Activated CD4-positive, alpha-beta memory T cell treated with anti-CD3 and anti-CD28 coated beads for 36 hours (primary cell): ENCODE measurements around the gene GPR78. TPM values are rescaled to one million over a fixed set of nuclear protein-coding genes. Genes with fewer than 3 reads are reported as not detected.

Experiments used
- CTCF ChIA-PET: fragments of 350-600 bp; sonication (Branson Sonifier 250); formaldehyde crosslinking; loops from one replicate; lab custom pipeline; 2021; ENCODE audit warnings: antibody characterized with exemption, inconsistent platforms; lab: Charles Lee
- POLR2A ChIA-PET: fragments of 350-600 bp; sonication (Branson Sonifier 250); formaldehyde crosslinking; loops from one replicate; lab custom pipeline; 2021; ENCODE audit warnings: antibody characterized with exemption; lab: Charles Lee
- DNase-seq: peaks from one replicate; pipeline ENCODE4 v3.0.0-alpha.2; 2020
- H3K27ac Mint-ChIP-seq: one replicate; pipeline ENCODE4 v1.8.0; 2021; ENCODE audit warnings: mixed read lengths
- H3K27me3 Mint-ChIP-seq: one replicate; pipeline ENCODE4 v1.8.0; 2021; ENCODE audit warnings: mixed read lengths
- H3K36me3 Mint-ChIP-seq: one replicate; pipeline ENCODE4 v1.8.0; 2021; ENCODE audit warnings: mixed read lengths
- H3K4me1 Mint-ChIP-seq: one replicate; pipeline ENCODE4 v1.8.0; 2021; ENCODE audit warnings: low read depth, mixed read lengths
- H3K4me3 Mint-ChIP-seq: one replicate; pipeline ENCODE4 v1.8.0; 2021; ENCODE audit warnings: mild to moderate bottlenecking, mixed read lengths
- H3K9me3 Mint-ChIP-seq: one replicate; pipeline ENCODE4 v1.8.0; 2021; ENCODE audit warnings: mixed read lengths
- intact Hi-C: fragments of 100-400 bp; cut with micrococcal nuclease; formaldehyde crosslinking; loops from one replicate; pipeline ENCODE4 v1.15.1; 2023
- total RNA-seq, 2 experiments: library from RNA; stranded (reverse); gene quantifications; one replicate each; pipeline ENCODE4 v1.2.3, GENCODE V29; 2021

The GPR78 gene
- total RNA-seq, 2 experiments from 2014 or later = not detected

DNA sequence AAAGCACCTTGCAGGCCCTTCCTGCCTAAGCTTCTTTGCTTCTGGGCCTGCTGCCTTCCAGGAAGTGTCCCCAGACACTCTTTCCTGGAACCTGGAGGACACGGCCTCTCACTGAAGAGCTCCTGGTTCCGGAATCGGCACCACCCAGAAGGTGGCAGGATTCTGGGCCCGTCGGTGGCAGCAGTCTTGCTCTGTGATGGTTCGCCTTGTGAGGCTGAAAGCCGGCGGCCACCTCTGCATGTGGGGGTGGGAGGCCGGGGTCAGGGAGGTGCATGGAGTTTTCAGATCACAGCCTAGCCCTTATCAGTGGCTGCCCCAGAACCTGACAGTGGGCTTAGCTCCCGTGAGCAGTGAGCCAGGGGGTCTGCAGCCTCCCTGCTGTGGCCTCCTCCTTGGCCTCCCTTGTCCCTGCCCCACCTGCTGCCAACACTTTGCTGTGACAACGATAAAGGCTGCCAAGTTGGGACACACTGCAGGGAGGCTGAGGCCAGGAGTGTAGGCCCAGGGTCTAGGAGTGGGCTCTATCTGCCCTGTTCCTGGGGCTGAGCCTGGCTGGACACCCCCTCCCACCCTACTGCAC, 30.8 kb upstream of the GPR78 start:
- ChIA-PET POLR2A (no interaction called here), CTCF (no interaction called here)
- Mint-ChIP-seq H3K4me3 (no peak overlapping the region), H3K4me1 (no peaks in the 10 kb centered on the region), H3K27me3 (no peaks in the 10 kb centered on the region), H3K9me3 (no peaks in the 10 kb centered on the region), H3K36me3 (no peaks in the 10 kb centered on the region), H3K27ac (no peak overlapping the region)
- no peak for DNase-seq
- intact Hi-C loops = no loop called here

DNA sequence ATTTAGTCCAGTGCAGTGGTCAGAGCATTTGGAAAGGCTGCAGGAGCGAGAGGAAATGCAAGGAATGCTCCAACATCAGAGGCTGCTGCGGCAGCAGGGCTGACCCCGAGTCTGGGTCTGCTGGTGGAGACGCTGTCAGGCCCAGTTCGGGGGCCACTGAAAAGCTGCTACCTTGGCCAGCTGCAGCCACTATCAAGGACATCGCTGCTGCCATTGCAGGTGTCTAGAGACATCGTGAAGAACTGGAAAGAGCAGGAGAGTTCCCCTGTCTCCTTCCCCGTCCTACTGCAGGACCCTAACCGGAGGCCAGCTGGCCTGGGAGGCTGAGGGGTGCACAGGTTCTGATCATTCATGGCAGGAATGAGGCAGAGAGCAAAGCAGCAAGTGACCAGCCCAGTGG, 29.5 kb upstream of the GPR78 start:
- intact Hi-C loops = no loop called here
- no peaks in the 10 kb centered on the region for H3K9me3 Mint-ChIP-seq
- POLR2A ChIA-PET = no interaction called here

DNA sequence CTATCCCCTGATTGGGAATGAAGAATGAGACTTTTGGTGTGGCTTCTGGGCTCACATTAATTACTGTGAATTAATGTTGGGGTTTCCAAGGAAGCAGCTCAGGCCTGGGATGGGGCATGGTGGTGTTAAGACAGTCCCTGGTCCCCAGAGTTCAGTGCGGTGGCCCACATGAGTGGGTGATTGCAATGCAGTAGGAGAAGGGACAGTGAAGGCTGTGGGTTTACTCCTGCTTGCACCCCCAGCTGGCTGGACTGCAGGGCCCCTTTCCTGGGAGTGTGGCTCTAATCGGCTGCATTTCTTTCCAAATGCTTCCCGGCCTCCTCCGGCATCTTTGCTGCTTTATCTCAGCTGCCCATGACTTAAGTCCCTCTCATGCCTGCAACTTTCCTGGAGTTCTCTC, 28.2 kb upstream of the GPR78 start:
- no peak overlapping the region for H3K27ac Mint-ChIP-seq
- POLR2A ChIA-PET = no interaction called here
- H3K27me3 Mint-ChIP-seq = no peaks in the 10 kb centered on the region
- intact Hi-C loops = no loop called here
- H3K36me3 Mint-ChIP-seq = no peaks in the 10 kb centered on the region
- H3K4me3 Mint-ChIP-seq = no peak overlapping the region
- no peaks in the 10 kb centered on the region for H3K9me3 Mint-ChIP-seq
- no peaks in the 10 kb centered on the region for H3K4me1 Mint-ChIP-seq
- DNase-seq = no peak
- CTCF ChIA-PET = no interaction called here

More for the DNA sequence above, 29.5 kb upstream of the GPR78 start:
- Mint-ChIP-seq H3K36me3 (no peaks in the 10 kb centered on the region), H3K27ac (no peak overlapping the region), H3K27me3 (no peaks in the 10 kb centered on the region), H3K4me1 (no peaks in the 10 kb centered on the region), H3K4me3 (no peak overlapping the region)
- CTCF ChIA-PET = no interaction called here
- DNase-seq = no peak

DNA sequence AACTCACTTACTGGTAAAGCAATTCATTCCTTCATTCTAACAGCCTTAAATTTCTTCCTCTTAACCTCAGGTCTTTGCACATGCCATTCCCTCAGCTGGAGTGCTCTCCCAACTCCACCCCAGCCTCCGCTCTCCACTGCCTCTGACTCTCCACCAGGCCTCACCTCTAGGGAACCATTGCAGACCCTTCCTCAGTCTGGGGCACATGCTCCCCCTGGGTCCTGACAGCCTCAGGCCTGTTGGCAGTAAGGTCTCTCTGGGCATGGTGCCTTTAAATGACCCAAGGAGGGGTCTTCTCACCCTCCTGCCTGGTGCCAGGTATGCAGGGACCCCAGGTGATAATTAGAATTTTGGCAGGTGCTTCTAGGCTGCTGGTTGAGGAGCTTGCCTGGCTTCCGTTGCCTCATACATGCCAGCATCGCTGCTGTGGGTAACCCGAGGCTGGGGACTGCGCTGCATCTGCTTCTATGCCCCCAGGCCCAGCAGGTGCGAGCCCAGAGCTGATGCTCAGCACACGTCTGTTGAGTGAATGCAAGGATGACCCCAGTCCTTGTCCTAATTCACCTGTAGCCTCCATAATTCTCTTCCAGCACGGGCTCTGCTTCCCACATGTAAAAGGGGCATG, 27.5 kb upstream of the GPR78 start:
- Mint-ChIP-seq H3K27ac (no peak overlapping the region), H3K4me1 (no peaks in the 10 kb centered on the region), H3K36me3 (no peaks in the 10 kb centered on the region), H3K27me3 (no peaks in the 10 kb centered on the region), H3K9me3 (no peaks in the 10 kb centered on the region), H3K4me3 (no peak overlapping the region)
- ChIA-PET CTCF (no interaction called here), POLR2A (no interaction called here)
- DNase-seq = no peak
- intact Hi-C loops = no loop called here

DNA sequence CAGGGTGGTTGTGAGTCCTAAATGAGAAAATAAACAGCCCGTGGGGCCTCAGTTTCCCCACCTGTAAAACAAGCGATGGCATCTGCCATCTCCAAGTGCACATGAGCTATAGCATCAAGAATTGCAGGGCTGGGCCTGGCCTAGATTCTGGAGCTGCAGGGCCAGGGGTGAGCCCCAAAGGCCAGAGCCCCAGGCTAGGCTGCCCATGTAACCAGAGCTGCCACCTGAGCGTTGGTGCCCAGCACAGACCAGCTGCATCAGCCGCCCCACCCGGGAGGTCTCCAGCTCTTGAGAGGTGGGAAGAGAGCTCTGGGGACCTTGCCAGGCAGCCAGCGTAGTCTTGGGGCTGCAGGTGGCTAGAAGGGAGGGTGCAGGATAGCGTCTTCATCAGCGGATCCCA, 27.0 kb upstream of the GPR78 start:
- no peak overlapping the region for H3K4me3 Mint-ChIP-seq
- H3K27ac Mint-ChIP-seq = no peak overlapping the region
- no peak for DNase-seq
- H3K36me3 Mint-ChIP-seq = no peaks in the 10 kb centered on the region
- H3K9me3 Mint-ChIP-seq = no peaks in the 10 kb centered on the region
- intact Hi-C loops = no loop called here
- H3K27me3 Mint-ChIP-seq = no peaks in the 10 kb centered on the region
- H3K4me1 Mint-ChIP-seq = no peaks in the 10 kb centered on the region
- CTCF ChIA-PET = no interaction called here
- POLR2A ChIA-PET = no interaction called here

DNA sequence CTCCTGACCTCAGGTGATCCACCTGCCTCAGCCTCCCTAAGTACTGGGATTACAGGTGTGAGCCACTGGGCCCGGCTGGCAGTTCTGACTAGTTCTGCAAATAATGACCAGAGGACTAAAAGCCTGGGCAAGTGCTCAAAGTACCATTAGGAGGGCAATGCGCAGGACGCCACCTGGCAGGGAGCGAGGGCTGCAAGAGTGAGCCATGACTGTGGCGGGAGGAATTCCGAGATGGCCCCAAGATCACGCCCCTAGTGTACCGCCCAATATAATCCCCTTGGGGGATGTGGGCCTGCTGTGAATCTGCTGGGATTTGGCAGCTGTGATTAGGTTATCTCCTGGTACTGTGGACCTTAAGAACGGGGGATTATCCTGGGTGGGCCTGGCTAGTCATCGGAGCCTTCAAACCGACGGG, 26.2 kb upstream of the GPR78 start:
- no peak overlapping the region for H3K27ac Mint-ChIP-seq
- ChIA-PET CTCF (no interaction called here), POLR2A (no interaction called here)
- H3K9me3 Mint-ChIP-seq = no peaks in the 10 kb centered on the region
- no peak overlapping the region for H3K4me3 Mint-ChIP-seq
- intact Hi-C loops = no loop called here
- no peaks in the 10 kb centered on the region for H3K27me3 Mint-ChIP-seq
- no peaks in the 10 kb centered on the region for H3K36me3 Mint-ChIP-seq
- no peak for DNase-seq
- H3K4me1 Mint-ChIP-seq = no peaks in the 10 kb centered on the region

DNA sequence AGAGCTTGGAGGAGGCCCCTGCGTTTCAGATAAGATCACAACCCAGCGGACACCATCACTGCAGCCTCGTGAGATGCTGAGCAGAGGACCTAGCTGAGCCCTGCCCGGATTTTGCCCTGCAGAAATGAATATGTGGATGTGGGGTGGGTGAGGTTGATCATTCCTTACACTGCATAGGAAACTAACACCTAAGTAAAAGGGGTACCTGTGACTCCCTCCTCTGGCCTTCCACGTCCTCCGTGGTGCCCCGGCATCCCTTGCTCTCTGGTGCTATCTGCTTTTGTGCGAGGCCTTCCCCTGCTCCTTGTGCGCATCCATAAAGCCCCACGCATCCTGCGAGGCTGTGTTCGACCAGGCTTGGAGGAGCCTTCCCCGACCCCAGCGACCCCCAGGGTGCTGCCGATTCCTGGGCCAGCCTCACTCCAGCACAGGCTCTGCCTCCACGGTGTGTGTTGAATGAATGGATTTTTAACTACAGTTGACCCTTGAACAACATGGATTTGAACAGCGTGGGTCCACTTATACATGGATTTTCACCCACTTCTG, 25.6 kb upstream of the GPR78 start:
- no peak overlapping the region for H3K4me3 Mint-ChIP-seq
- POLR2A ChIA-PET = no interaction called here
- no peaks in the 10 kb centered on the region for H3K27me3 Mint-ChIP-seq
- H3K36me3 Mint-ChIP-seq = no peaks in the 10 kb centered on the region
- H3K27ac Mint-ChIP-seq = no peak overlapping the region
- CTCF ChIA-PET = no interaction called here
- DNase-seq = no peak
- no peaks in the 10 kb centered on the region for H3K9me3 Mint-ChIP-seq
- H3K4me1 Mint-ChIP-seq = no peaks in the 10 kb centered on the region
- intact Hi-C loops = no loop called here

DNA sequence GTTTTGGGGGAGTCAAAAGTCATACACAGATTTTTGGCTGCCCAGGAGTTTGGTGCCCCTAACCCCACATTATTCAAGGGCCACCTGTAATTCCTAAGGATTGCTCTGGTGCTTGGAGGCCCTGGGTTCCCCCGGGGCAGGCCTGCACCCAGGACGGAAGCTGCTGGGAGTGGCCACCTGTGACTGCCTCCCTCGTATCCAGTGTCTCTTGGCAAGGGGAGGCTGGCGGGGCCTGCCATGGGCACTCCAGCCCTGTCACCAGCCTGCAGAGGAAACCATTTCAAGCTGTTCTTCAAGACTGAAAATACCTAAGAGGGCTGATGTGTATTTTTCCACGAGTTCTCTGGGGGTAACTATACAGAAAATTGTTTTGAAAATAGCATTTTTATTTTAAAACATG, 24.5 kb upstream of the GPR78 start:
- intact Hi-C loops = no loop called here
- no peak overlapping the region for H3K27ac Mint-ChIP-seq
- no peaks in the 10 kb centered on the region for H3K27me3 Mint-ChIP-seq
- POLR2A ChIA-PET = no interaction called here
- H3K36me3 Mint-ChIP-seq = no peaks in the 10 kb centered on the region
- CTCF ChIA-PET = no interaction called here
- H3K4me1 Mint-ChIP-seq = no peaks in the 10 kb centered on the region
- H3K9me3 Mint-ChIP-seq = no peaks in the 10 kb centered on the region
- no peak for DNase-seq
- no peak overlapping the region for H3K4me3 Mint-ChIP-seq

DNA sequence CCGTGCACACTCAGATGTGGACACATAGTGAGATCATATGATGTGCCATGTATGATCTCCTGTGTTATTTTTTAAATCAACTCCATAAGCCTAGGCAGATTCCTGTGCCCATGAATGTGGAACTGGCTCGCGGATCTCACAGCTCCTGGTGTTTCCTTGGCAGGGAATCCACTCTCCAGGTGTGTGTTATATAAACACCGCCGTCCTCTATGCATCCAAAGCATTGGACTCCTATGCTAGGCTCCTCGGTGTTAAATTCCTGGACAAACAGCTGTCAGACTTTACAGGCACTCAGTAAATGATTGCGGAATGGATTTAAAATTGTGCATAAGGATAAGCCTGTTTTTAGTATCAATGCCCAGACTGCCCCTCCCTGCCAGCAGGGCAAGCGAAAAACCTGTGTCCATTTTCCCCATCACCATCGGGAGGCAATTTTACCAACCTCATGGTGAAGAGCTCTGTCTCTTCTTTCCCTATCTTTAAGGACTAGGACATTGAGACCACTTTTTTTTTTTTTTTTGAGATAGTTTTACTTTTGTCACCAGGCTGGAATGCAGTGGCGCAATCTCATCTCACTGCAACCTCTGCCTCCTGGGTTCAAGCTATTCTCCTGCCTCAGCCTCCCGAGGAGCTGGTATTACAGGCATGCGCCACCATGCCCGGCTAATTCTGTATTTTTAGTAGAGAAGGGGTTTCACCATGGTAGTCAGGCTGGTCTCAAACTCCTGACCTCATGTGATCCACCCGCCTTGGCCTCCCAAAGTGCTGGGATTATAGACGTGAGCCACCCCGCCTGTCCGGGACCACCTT, 23.6 kb upstream of the GPR78 start:
- H3K27me3 Mint-ChIP-seq = no peaks in the 10 kb centered on the region
- CTCF ChIA-PET = no interaction called here
- H3K4me1 Mint-ChIP-seq = no peaks in the 10 kb centered on the region

DNA sequence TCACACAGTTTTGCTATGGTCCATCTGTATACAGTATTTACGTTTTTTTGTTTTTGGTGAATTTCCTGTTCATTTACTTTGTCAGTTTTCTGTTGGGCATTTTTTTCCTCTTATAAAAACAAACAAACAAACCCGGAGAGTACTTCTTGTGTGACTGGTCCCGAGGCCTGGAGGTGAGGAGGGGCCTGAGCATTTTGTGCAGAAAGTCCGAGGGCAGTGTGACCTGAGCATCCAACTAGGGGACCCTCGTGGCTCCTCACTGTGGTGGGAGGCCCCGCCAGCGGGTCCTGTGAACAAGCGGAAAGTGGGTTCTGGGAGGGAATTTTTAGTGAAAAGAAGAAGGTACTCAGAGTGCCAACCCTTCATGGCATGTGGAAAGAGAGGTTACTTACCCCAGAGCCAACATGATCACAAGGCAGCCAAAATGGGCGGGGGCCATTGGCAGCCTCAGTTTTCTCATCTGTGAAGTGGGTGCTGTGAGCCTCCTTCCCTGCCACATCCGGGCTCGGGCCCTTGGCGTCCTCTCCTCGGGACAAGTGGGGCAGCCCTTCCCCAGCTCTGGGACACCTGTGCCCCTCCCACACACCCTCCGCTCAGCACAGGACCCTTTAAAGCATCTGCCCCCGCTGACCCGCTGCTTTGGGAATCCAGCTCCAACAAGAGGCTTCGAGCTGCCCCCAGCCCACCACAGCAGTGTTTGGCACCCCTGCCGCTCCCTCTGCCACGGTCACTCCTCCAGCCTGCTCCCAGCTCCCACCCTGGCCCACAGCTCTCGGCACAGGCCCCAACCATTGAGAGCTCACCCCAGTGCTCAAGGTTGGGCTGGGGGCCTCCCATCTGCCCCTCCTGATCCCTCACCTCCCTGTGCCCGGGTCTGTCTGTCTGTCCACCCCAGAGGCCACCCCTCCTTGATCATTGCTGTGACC, 22.8 kb upstream of the GPR78 start:
- ChIA-PET POLR2A (no interaction called here), CTCF (no interaction called here)

More for the DNA sequence above, 23.6 kb upstream of the GPR78 start:
- Mint-ChIP-seq H3K27ac (no peak overlapping the region), H3K4me3 (no peak overlapping the region), H3K36me3 (no peaks in the 10 kb centered on the region), H3K9me3 (no peaks in the 10 kb centered on the region)
- intact Hi-C loops = no loop called here
- no peak for DNase-seq
- POLR2A ChIA-PET = interaction anchor here (0.6 kb wide), 1 partner anchor 439 kb away, joined by 5 read pairs; no protein-coding TSS in a partner anchor

DNA sequence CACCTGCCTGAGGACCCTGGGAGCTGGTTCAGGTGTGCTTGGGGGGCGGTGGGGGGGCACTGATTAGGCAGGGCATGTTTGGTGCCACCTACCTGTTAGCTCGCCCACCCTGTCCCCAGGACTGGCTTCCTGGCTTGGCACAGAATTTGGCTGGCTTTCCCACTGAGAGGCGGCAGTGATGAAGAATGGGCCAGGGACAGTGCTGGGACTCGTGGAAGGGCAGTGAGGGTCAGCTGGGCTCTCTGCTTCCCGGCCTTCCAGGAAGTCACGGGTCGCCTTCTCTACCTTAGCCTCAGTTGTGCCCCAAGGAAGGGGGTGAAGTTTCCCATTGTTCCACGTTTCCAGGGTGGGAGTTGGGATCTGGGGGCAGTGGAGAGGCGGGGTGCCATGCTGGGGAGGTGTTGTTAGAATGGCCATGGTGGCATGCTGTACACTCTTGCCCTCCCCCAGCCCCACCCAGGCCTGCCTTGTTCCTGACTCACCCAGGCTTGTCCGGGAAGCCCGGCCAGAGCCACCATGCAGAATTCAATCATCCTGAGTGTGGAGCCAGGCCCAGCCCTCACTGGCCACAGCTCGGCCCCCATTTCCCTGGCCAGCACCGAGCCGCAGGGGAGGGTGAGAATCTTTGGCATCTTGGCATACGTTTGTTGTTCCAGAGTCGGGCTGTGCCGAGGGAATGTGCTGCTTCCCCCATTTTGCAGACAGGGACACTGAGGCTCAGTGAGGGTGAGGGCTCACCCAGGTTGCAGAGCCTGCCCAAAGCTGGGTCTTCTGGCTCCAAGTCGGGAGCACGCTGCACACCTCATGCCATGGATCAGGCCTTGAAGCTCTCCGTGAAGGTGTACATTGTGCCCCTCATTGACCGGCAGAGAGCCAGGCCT, 21.9 kb upstream of the GPR78 start:
- CTCF ChIA-PET = no interaction called here
- Mint-ChIP-seq H3K27me3 (no peaks in the 10 kb centered on the region), H3K36me3 (no peaks in the 10 kb centered on the region), H3K27ac (no peak overlapping the region), H3K9me3 (no peaks in the 10 kb centered on the region), H3K4me1 (no peaks in the 10 kb centered on the region), H3K4me3 (no peak overlapping the region)
- POLR2A ChIA-PET = no interaction called here
- intact Hi-C loops = no loop called here
- DNase-seq = no peak

More for the DNA sequence above, 22.8 kb upstream of the GPR78 start:
- no peaks in the 10 kb centered on the region for H3K9me3 Mint-ChIP-seq
- no peak overlapping the region for H3K4me3 Mint-ChIP-seq
- no peak overlapping the region for H3K27ac Mint-ChIP-seq
- no peak for DNase-seq
- H3K4me1 Mint-ChIP-seq = no peaks in the 10 kb centered on the region
- no peaks in the 10 kb centered on the region for H3K36me3 Mint-ChIP-seq
- H3K27me3 Mint-ChIP-seq = no peaks in the 10 kb centered on the region
- intact Hi-C loops = no loop called here
